H1 (cell line): ENCODE data around the gene KCNJ16. TPM values are rescaled to one million over a fixed set of nuclear protein-coding genes. Genes with fewer than 3 reads are reported as not detected.
A peak's percentile ranks its signal among the peaks of the same experiment; 100 is the strongest.

ENCODE experiments used
- CTCF ChIA-PET: fragments of 300-600 bp; sonication (Branson Sonifier 250); formaldehyde crosslinking; loops from one replicate; lab custom pipeline; 2021; ENCODE audit not compliant: partially characterized antibody; lab: Charles Lee
- POLR2A ChIA-PET: fragments of 300-600 bp; sonication (Branson Sonifier 250); formaldehyde crosslinking; loops from one replicate; lab custom pipeline; 2021; ENCODE audit warnings: inconsistent platforms; ENCODE audit not compliant: partially characterized antibody; lab: Charles Lee
- DNase-seq, 2 experiments: peaks; one replicate each; pipeline versions ENCODE4 v3.0.0 to v3.0.0-alpha.2; 2010 to 2022; ENCODE audit warnings: low spot score in 2 of 2, low read depth in 1 of 2, mixed read lengths in 1 of 2
- FAIRE-seq: peaks from 2 replicates; lab custom pipeline; 2011; peaks lifted over from hg19 to GRCh38; lab: Jason Lieb, UNC
- H2AFZ ChIP-seq: 2 replicates; pipeline ENCODE4 v1.8.1; 2012; ENCODE audit warnings: low read length, inconsistent platforms
- H2AK5ac ChIP-seq: 2 replicates; pipeline ENCODE4 v1.6.1; 2013; ENCODE audit warnings: low read depth, low read length
- H2BK120ac ChIP-seq: replicated peaks from 2 replicates; pipeline ENCODE3; 2013; ENCODE audit warnings: low read depth, low read length, inconsistent platforms
- H2BK12ac ChIP-seq: 2 replicates; pipeline ENCODE4 v1.6.1; 2013; ENCODE audit warnings: low read depth, low read length
- H2BK15ac ChIP-seq: 2 replicates; pipeline ENCODE4 v1.6.1; 2013; ENCODE audit warnings: low read length
- H2BK20ac ChIP-seq: 2 replicates; pipeline ENCODE4 v1.6.1; 2013; ENCODE audit warnings: low read length
- H2BK5ac ChIP-seq: 2 replicates; pipeline ENCODE4 v1.6.1; 2013; ENCODE audit warnings: low read depth, low read length
- H3K14ac ChIP-seq: 2 replicates; pipeline ENCODE4 v1.6.1; 2013; ENCODE audit warnings: inconsistent platforms; ENCODE audit not compliant: insufficient read length
- H3K18ac ChIP-seq: 2 replicates; pipeline ENCODE4 v1.6.1; 2013; ENCODE audit warnings: low read length; ENCODE audit errors: extremely low read depth
- H3K23ac ChIP-seq: 2 replicates; pipeline ENCODE4 v1.6.1; 2013; ENCODE audit warnings: inconsistent platforms; ENCODE audit not compliant: insufficient read length
- H3K23me2 ChIP-seq: 2 replicates; pipeline ENCODE4 v1.6.1; 2013; ENCODE audit warnings: low read depth, low read length
- H3K27ac ChIP-seq: 2 replicates; pipeline ENCODE4 v1.6.1; 2011; ENCODE audit warnings: low read depth, low read length, inconsistent platforms
- H3K27me3 ChIP-seq, 4 experiments: replicated peaks in 1 of 4; 1 replicate in 1 of 4; 2 replicates in 3 of 4; pipeline versions ENCODE4 v1.6.1 to v1.8.1; 2011 to 2013; ENCODE audit warnings: low read length in 3 of 4, mild to moderate bottlenecking in 3 of 4, inconsistent platforms in 2 of 4, mixed read lengths in 2 of 4, moderate library complexity in 1 of 4; ENCODE audit not compliant: control insufficient read depth in 3 of 4, insufficient read depth in 3 of 4; ENCODE audit errors: extremely low read depth in 1 of 4
- H3K36me3 ChIP-seq, 4 experiments: 2 replicates each; pipeline versions ENCODE4 v1.6.1 to v1.8.1; 2011 to 2013; ENCODE audit warnings: mild to moderate bottlenecking in 4 of 4, low read length in 3 of 4, moderate library complexity in 2 of 4, control low read depth in 1 of 4, inconsistent platforms in 1 of 4; ENCODE audit not compliant: insufficient read depth in 4 of 4, control insufficient read depth in 2 of 4
- H3K4ac ChIP-seq: replicated peaks from 2 replicates; pipeline ENCODE3; 2013; ENCODE audit warnings: low read length, low read depth, mixed read lengths, inconsistent platforms; ENCODE audit not compliant: insufficient read length
- H3K4me1 ChIP-seq, 4 experiments: replicated peaks in 1 of 4; 1 replicate in 1 of 4; 2 replicates in 3 of 4; pipeline versions ENCODE4 v1.6.1 to v1.8.1; 2011 to 2013; ENCODE audit warnings: low read length in 3 of 4, inconsistent platforms in 2 of 4, mixed read lengths in 1 of 4; ENCODE audit not compliant: insufficient read depth in 4 of 4, control insufficient read depth in 3 of 4
- H3K4me2 ChIP-seq, 2 experiments: 2 replicates each; pipeline versions ENCODE4 v1.6.1 to v1.8.1; 2011 to 2013; ENCODE audit warnings: low read depth in 2 of 2, low read length in 2 of 2, control low read depth in 1 of 2, inconsistent platforms in 1 of 2, mild to moderate bottlenecking in 1 of 2; ENCODE audit not compliant: insufficient read depth in 1 of 2
- H3K4me3 ChIP-seq, 4 experiments: fragments of 200-600, 300-600 bp in 1 of 4; sonication (generic), shearing (Covaris generic), sonication (Bioruptor Twin) in 1 of 4; 2 replicates each; pipeline versions ENCODE4 v1.5.1 to v1.8.1; 2011 to 2016; ENCODE audit warnings: low read length in 4 of 4, low read depth in 3 of 4, control low read depth in 2 of 4, inconsistent platforms in 2 of 4, mild to moderate bottlenecking in 2 of 4, mixed read lengths in 1 of 4, moderate library complexity in 1 of 4; ENCODE audit not compliant: insufficient read depth in 2 of 4; ENCODE audit errors: extremely low read depth in 1 of 4
- H3K56ac ChIP-seq: replicated peaks from 2 replicates; pipeline ENCODE3; 2013; ENCODE audit warnings: low read depth, mild to moderate bottlenecking, mixed read lengths, low read length, inconsistent platforms; ENCODE audit not compliant: insufficient read length
- H3K79me1 ChIP-seq: 2 replicates; pipeline ENCODE4 v1.6.1; 2013; ENCODE audit warnings: low read depth, low read length, control low read depth
- H3K79me2 ChIP-seq, 2 experiments: 2 replicates each; pipeline versions ENCODE4 v1.6.1 to v1.8.1; 2012 to 2013; ENCODE audit warnings: low read length in 2 of 2, mild to moderate bottlenecking in 2 of 2, inconsistent platforms in 1 of 2; ENCODE audit not compliant: insufficient read depth in 2 of 2, control insufficient read depth in 1 of 2
- H3K9ac ChIP-seq, 4 experiments: replicated peaks in 1 of 4; 1 replicate in 1 of 4; 2 replicates in 3 of 4; pipeline versions ENCODE4 v1.6.1 to v1.8.1; 2011 to 2013; ENCODE audit warnings: low read depth in 3 of 4, low read length in 3 of 4, control low read depth in 2 of 4, mild to moderate bottlenecking in 2 of 4, moderate library complexity in 2 of 4, inconsistent platforms in 1 of 4; ENCODE audit errors: extremely low read depth in 1 of 4
- H3K9me3 ChIP-seq, 2 experiments: 2 replicates each; pipeline versions ENCODE4 v1.6.1 to v1.8.1; 2012 to 2013; ENCODE audit warnings: mild to moderate bottlenecking in 2 of 2, moderate library complexity in 2 of 2, control low read depth in 1 of 2, inconsistent platforms in 1 of 2, low read depth in 1 of 2, low read length in 1 of 2, mixed read lengths in 1 of 2; ENCODE audit not compliant: insufficient read depth in 2 of 2
- H4K20me1 ChIP-seq, 2 experiments: replicated peaks in 1 of 2; 2 replicates each; pipeline versions ENCODE3 to v1.8.1; 2011 to 2013; ENCODE audit warnings: inconsistent platforms in 2 of 2, low read length in 2 of 2, mild to moderate bottlenecking in 1 of 2; ENCODE audit not compliant: insufficient read depth in 2 of 2, control insufficient read depth in 1 of 2
- H4K5ac ChIP-seq: 2 replicates; pipeline ENCODE4 v1.6.1; 2013; ENCODE audit warnings: low read length, low read depth, mixed read lengths, inconsistent platforms; ENCODE audit not compliant: insufficient read length
- H4K8ac ChIP-seq: 2 replicates; pipeline ENCODE4 v1.8.0; 2013; ENCODE audit warnings: mild to moderate bottlenecking, moderate library complexity, low read length, inconsistent platforms; ENCODE audit not compliant: insufficient read depth; ENCODE audit errors: extremely low read depth
- H4K91ac ChIP-seq: replicated peaks from 2 replicates; pipeline ENCODE3; 2013; ENCODE audit warnings: low read length, mixed read lengths, inconsistent platforms; ENCODE audit not compliant: insufficient read length
- BRCA1 ChIP-seq: IDR thresholded peaks from 2 replicates; pipeline ENCODE4 v1.6.1; 2012; ENCODE audit warnings: low read depth, low read length, improper control_type of control experiment
- FOSL1 ChIP-seq: IDR thresholded peaks from 2 replicates; pipeline ENCODE4 v1.6.1; 2011; ENCODE audit warnings: mild to moderate bottlenecking, low read depth, low read length, moderate library complexity; ENCODE audit not compliant: insufficient read depth
- NRF1 ChIP-seq: IDR thresholded peaks from 2 replicates; pipeline ENCODE4 v1.6.1; 2011; ENCODE audit warnings: mild to moderate bottlenecking, low read depth, low read length, improper control_type of control experiment
- PHF8 ChIP-seq: fragments of 200-600 bp; sonication (generic); conservative IDR thresholded peaks from 2 replicates; pipeline ENCODE4 v1.7.1; 2012; ENCODE audit warnings: low read depth, mild to moderate bottlenecking, inconsistent platforms, low read length, moderate library complexity
- RNF2 ChIP-seq: fragments of 200-900, 300-1000 bp; sonication (generic); IDR thresholded peaks from 2 replicates; pipeline ENCODE4 v1.7.1; 2016; ENCODE audit warnings: borderline replicate concordance, low read depth, mild to moderate bottlenecking, antibody characterized with exemption, low read length; ENCODE audit not compliant: poor library complexity, severe bottlenecking; ENCODE audit errors: missing control alignments
- RXRA ChIP-seq: IDR thresholded peaks from 2 replicates; pipeline ENCODE4 v1.6.1; 2011; ENCODE audit warnings: low read depth, mild to moderate bottlenecking, low read length, moderate library complexity; ENCODE audit not compliant: insufficient read depth
- SIX5 ChIP-seq: IDR thresholded peaks from 2 replicates; pipeline ENCODE4 v1.6.1; 2011; ENCODE audit warnings: mild to moderate bottlenecking, low read depth, low read length
- SRF ChIP-seq: IDR thresholded peaks from 2 replicates; pipeline ENCODE4 v1.6.1; 2011; ENCODE audit warnings: mild to moderate bottlenecking, low read depth, low read length, moderate library complexity
- TAF1 ChIP-seq: IDR thresholded peaks from 2 replicates; pipeline ENCODE4 v1.6.1; 2011; ENCODE audit warnings: mild to moderate bottlenecking, low read depth, low read length
- TAF7 ChIP-seq: optimal IDR thresholded peaks from 2 replicates; pipeline ENCODE3; 2011; ENCODE audit warnings: low read depth, mild to moderate bottlenecking, inconsistent platforms, low read length, moderate library complexity, borderline replicate concordance
- WGBS, 2 experiments: shearing (Covaris generic) in 1 of 2; methylation state at CpG; one replicate each; pipeline versions ENCODE4 v1.1.6 to v1.1.7; 2013 to 2015; ENCODE audit warnings: low lambda C conversion rate in 2 of 2, mixed read lengths in 2 of 2, inconsistent platforms in 1 of 2, low coverage in 1 of 2, missing lambda C conversion rate in 1 of 2; ENCODE audit not compliant: insufficient replicate concordance in 2 of 2, insufficient coverage in 1 of 2, insufficient read length in 1 of 2; ENCODE audit errors: extremely low coverage in 1 of 2, missing lambda C conversion rate in 1 of 2; 5-methylcytosine and 5-hydroxymethylcytosine counted together
- polyA plus RNA-seq, 7 experiments: library from polyadenylated mRNA; depleted of rRNA in 3 of 7; stranded (reverse) in 5 of 7; unstranded in 2 of 7; fragments of >200 nt in 5 of 7; fragments of 200-250 nt in 2 of 7; gene quantifications; 1 replicate in 5 of 7; 2 replicates in 1 of 7; 4 replicates in 1 of 7; pipeline versions ENCODE4 v1.2.1 to v1.2.3, GENCODE V29; 2011 to 2013; ENCODE audit warnings: missing spikeins in 2 of 7, mixed read lengths in 2 of 7
- total RNA-seq: library from RNA; stranded (reverse); fragmentation: NEBNext Ultra II Directional; extraction: Animal tissue kit (Norgen Biotek cat#: 25700); gene quantifications from 2 replicates; pipeline ENCODE4 v1.2.1, GENCODE V29; 2021
- TF ChIP-seq, protein P1 (sequence below): IDR thresholded peaks from 2 replicates; pipeline ENCODE4 v1.6.1; 2012; ENCODE audit warnings: inconsistent platforms

KCNJ16 gene
- total and polyA plus RNA-seq, 2 of the 8 experiments (the other 6 are each of a cell fraction or from before 2014, with no cell fraction given) = not detected

DNA sequence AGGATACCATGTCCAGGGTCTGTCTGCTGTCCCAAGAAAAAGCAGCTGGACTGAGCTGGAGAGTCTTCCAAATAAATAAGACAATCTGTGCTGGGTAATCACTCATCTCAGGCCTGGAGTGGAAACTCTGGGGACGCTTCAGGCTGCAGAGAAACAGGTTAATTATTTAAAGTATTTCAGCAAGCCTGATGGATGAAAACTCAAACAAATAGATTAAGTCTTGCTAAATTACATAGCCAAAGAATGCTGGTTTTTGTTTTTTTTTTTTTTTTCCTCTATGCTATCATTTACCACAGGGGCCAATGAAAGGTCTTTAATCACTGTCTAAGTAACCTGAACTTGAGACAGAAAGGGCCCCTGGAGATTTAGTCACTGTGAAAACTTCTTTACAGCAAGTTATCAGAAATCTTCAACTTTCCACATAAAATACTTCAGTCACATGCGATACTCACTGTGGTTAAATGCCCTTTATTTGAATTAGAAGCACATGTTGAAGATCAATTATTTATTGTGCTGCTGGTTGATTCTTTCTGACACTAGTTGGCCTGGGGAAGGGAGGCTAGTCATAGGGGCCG, 63.4 kb downstream of the KCNJ16 start:
- ChIA-PET CTCF (interaction anchor here (0.6 to 1.8 kb wide), 3 partner anchors 11 to 529 kb away, joined by 3 to 7 read pairs (median 3); no protein-coding TSS in a partner anchor), POLR2A (no interaction called here)
- Histone ChIP-seq H3K23me2 (no peaks in the 10 kb centered on the region; the same call in 1 of the 2 replicates), H3K23ac (no peak overlapping the region), H3K9me3 (no peaks in the 10 kb centered on the region), H3K4ac (no peak overlapping the region), H4K91ac (no peak overlapping the region), H3K79me1 (no peaks in the 10 kb centered on the region), H3K4me3 (no peak overlapping the region), H3K56ac (no peak overlapping the region), H3K14ac (no peak overlapping the region), H2BK5ac (no peak overlapping the region), H2BK20ac (no peak overlapping the region), H3K18ac (no peak overlapping the region), H3K27ac (no peak overlapping the region), H2BK12ac (no peak overlapping the region), H2BK120ac (no peak overlapping the region), H4K8ac (no peak overlapping the region), H3K27me3 (no peaks in the 10 kb centered on the region), H2AFZ (peak overlapping the region; percentile 65; the same call in 1 of the 2 replicates), H2AK5ac (no peak overlapping the region), H4K5ac (no peak overlapping the region), H2BK15ac (no peak overlapping the region), H3K79me2 (no peaks in the 10 kb centered on the region), H4K20me1 (no peaks in the 10 kb centered on the region), H3K36me3 (no peaks in the 10 kb centered on the region), H3K4me2 (no peak overlapping the region), H3K9ac (no peak overlapping the region), H3K4me1 (no peaks in the 10 kb centered on the region; a peak in 1 of 7 replicates)
- FAIRE-seq = no peak
- no peak for DNase-seq
- WGBS, 2 experiments = 96% methylated on average over 3 of the region's 3 CpGs; no CpG with 5 or more reads in 1 of the 2 experiments
- TF ChIP-seq, protein P1, sequence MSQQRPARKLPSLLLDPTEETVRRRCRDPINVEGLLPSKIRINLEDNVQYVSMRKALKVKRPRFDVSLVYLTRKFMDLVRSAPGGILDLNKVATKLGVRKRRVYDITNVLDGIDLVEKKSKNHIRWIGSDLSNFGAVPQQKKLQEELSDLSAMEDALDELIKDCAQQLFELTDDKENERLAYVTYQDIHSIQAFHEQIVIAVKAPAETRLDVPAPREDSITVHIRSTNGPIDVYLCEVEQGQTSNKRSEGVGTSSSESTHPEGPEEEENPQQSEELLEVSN = no peak
- TF ChIP-seq RNF2 = no peak
- TF ChIP-seq SIX5 = no peak
- no peak for TF ChIP-seq TAF1
- no peak for TF ChIP-seq PHF8
- TF ChIP-seq FOSL1 = no peak
- TF ChIP-seq TAF7 = no peak
- no peak for TF ChIP-seq BRCA1
- TF ChIP-seq NRF1 = no peak
- TF ChIP-seq RXRA = no peak
- no peak for TF ChIP-seq SRF
